OCI-LY3 (cell line): ENCODE measurements around the gene TSGA10.
A peak's percentile ranks its signal among the peaks of the same experiment; 100 is the strongest.

Experiments used
- H2AFZ ChIP-seq: fragments of 200-600, 300-600 bp; shearing (Covaris generic); 2 replicates; pipeline ENCODE4 v1.6.0; 2014; ENCODE audit warnings: antibody characterized with exemption, low read depth, low read length
- H3K27ac ChIP-seq: fragments of 200-600, 300-600 bp; sonication (generic); 2 replicates; pipeline ENCODE4 v1.5.1; 2014; ENCODE audit warnings: mild to moderate bottlenecking, low read length, moderate library complexity, mixed read lengths
- H3K27me3 ChIP-seq: fragments of 200-600, 300-600 bp; sonication (generic); 2 replicates; pipeline ENCODE4 v1.6.1; 2014; ENCODE audit warnings: low read depth, low read length, mixed read lengths
- H3K36me3 ChIP-seq: fragments of 200-600, 300-600 bp; sonication (generic); replicated peaks from 2 replicates; pipeline ENCODE3; 2014; ENCODE audit warnings: low read depth, low read length, mixed read lengths
- H3K4me1 ChIP-seq: fragments of 300-600, 200-600 bp; sonication (generic); 2 replicates; pipeline ENCODE4 v1.6.1; 2014; ENCODE audit warnings: low read length, mixed read lengths
- H3K4me2 ChIP-seq: fragments of 200-600, 300-600 bp; sonication (generic); 2 replicates; pipeline ENCODE4 v1.6.1; 2014; ENCODE audit warnings: low read length, mixed read lengths
- H3K4me3 ChIP-seq: fragments of 300-600, 200-600 bp; sonication (generic); 2 replicates; pipeline ENCODE4 v1.5.1; 2014; ENCODE audit warnings: antibody characterized with exemption, mild to moderate bottlenecking, low read length, moderate library complexity
- H3K79me2 ChIP-seq: fragments of 300-600, 200-600 bp; shearing (Covaris generic); 2 replicates; pipeline ENCODE4 v1.6.1; 2014; ENCODE audit warnings: mild to moderate bottlenecking, low read length, mixed read lengths
- H3K9ac ChIP-seq: fragments of 300-600, 200-600 bp; shearing (Covaris generic); 2 replicates; pipeline ENCODE4 v1.6.0; 2014; ENCODE audit warnings: mild to moderate bottlenecking, low read length, moderate library complexity
- H3K9me3 ChIP-seq: fragments of 200-600, 300-600 bp; shearing (Covaris generic); 2 replicates; pipeline ENCODE4 v1.6.1; 2014; ENCODE audit warnings: low read length, mixed read lengths; ENCODE audit not compliant: insufficient read depth
- H4K20me1 ChIP-seq: fragments of 200-600, 300-600 bp; sonication (generic); 2 replicates; pipeline ENCODE4 v1.6.1; 2016; ENCODE audit warnings: low read length, mixed read lengths; ENCODE audit not compliant: insufficient read depth
- CTCF ChIP-seq: fragments of 200-600, 300-600 bp; sonication (generic); IDR thresholded peaks from 2 replicates; pipeline ENCODE4 v1.5.1; 2014; ENCODE audit warnings: antibody characterized with exemption, low read length, low read depth
- EZH2phosphoT487 ChIP-seq: fragments of 200-600 bp; shearing (Covaris generic); IDR thresholded peaks from 2 replicates; pipeline ENCODE4 v1.6.1; 2018; ENCODE audit warnings: antibody characterized with exemption, mixed run types, low read depth

TSGA10 gene

GRCh38 chr2:99084256-99084655 lies 70.5 kb downstream of the TSGA10 start:
- H3K4me2 ChIP-seq: peak overlapping the region; percentile 36
- H3K27ac ChIP-seq: no peak overlapping the region
- TF ChIP-seq EZH2phosphoT487 (no peak), CTCF (no peak)

GRCh38 chr2:99081891-99082290 lies 72.9 kb downstream of the TSGA10 start:
- Histone ChIP-seq H3K4me1 (peaks cover 9% of the 10 kb centered on the region), H4K20me1 (no peaks in the 10 kb centered on the region), H2AFZ (no peak overlapping the region), H3K4me2 (no peak overlapping the region), H3K27ac (no peak overlapping the region), H3K9ac (no peak overlapping the region), H3K4me3 (no peak overlapping the region), H3K27me3 (peaks cover 17% of the 10 kb centered on the region), H3K9me3 (no peaks in the 10 kb centered on the region), H3K79me2 (no peaks in the 10 kb centered on the region), H3K36me3 (no peaks in the 10 kb centered on the region)
- no peak for TF ChIP-seq EZH2phosphoT487
- no peak for TF ChIP-seq CTCF

More at GRCh38 chr2:99084256-99084655, 70.5 kb downstream of the TSGA10 start:
- Histone ChIP-seq H3K4me1 (peaks cover 23% of the 10 kb centered on the region), H3K79me2 (no peaks in the 10 kb centered on the region), H3K36me3 (no peaks in the 10 kb centered on the region), H3K9me3 (no peaks in the 10 kb centered on the region), H3K4me3 (peak overlapping the region; percentile 19; the same call in 1 of the 2 replicates), H3K27me3 (peaks cover 17% of the 10 kb centered on the region), H4K20me1 (no peaks in the 10 kb centered on the region), H2AFZ (peak overlapping the region; percentile 56; the same call in 1 of the 2 replicates), H3K9ac (no peak overlapping the region)

GRCh38 chr2:99079226-99079625 lies 75.5 kb downstream of the TSGA10 start:
- H3K4me1 ChIP-seq: peaks cover 3% of the 10 kb centered on the region
- no peak overlapping the region for H3K27ac ChIP-seq
- H3K4me2 ChIP-seq: no peak overlapping the region
- no peaks in the 10 kb centered on the region for H4K20me1 ChIP-seq
- H3K4me3 ChIP-seq: no peak overlapping the region
- no peaks in the 10 kb centered on the region for H3K36me3 ChIP-seq
- H3K27me3 ChIP-seq: peaks cover 17% of the 10 kb centered on the region
- TF ChIP-seq EZH2phosphoT487: no peak
- TF ChIP-seq CTCF: no peak
- H3K79me2 ChIP-seq: no peaks in the 10 kb centered on the region
- no peak overlapping the region for H3K9ac ChIP-seq
- H3K9me3 ChIP-seq: no peaks in the 10 kb centered on the region
- no peak overlapping the region for H2AFZ ChIP-seq

GRCh38 chr2:99072551-99072950 lies 82.2 kb downstream of the TSGA10 start:
- H3K9ac ChIP-seq: no peak overlapping the region
- TF ChIP-seq EZH2phosphoT487 (no peak), CTCF (no peak)
- H3K4me3 ChIP-seq: no peak overlapping the region
- no peak overlapping the region for H3K4me2 ChIP-seq
- H3K79me2 ChIP-seq: no peaks in the 10 kb centered on the region
- H3K27me3 ChIP-seq: no peaks in the 10 kb centered on the region
- no peaks in the 10 kb centered on the region for H3K9me3 ChIP-seq
- H2AFZ ChIP-seq: no peak overlapping the region
- no peak overlapping the region for H3K27ac ChIP-seq
- no peaks in the 10 kb centered on the region for H3K36me3 ChIP-seq
- H4K20me1 ChIP-seq: no peaks in the 10 kb centered on the region
- H3K4me1 ChIP-seq: no peaks in the 10 kb centered on the region
